Neural progenitor cell (in vitro differentiated cells): ENCODE data around the gene TMEM109. TPM values are rescaled to one million over a fixed set of nuclear protein-coding genes. Genes with fewer than 3 reads are reported as not detected.

Source experiments
- DNase-seq: peaks from one replicate; pipeline ENCODE4 v3.0.0-alpha.2; 2016; ENCODE audit warnings: low spot score
- H2AFZ ChIP-seq: fragments of 200-600 bp; sonication (generic); replicated peaks from 2 replicates; pipeline ENCODE4 v1.6.1; 2016; ENCODE audit warnings: antibody characterized with exemption
- H3F3A ChIP-seq: fragments of 200-600 bp; sonication (generic); 2 replicates; pipeline ENCODE4 v1.6.1; 2016; ENCODE audit warnings: antibody characterized with exemption, low read depth
- H3K27ac ChIP-seq: fragments of 200-600 bp; sonication (generic); 2 replicates; pipeline ENCODE4 v1.5.1; 2016; ENCODE audit warnings: mild to moderate bottlenecking
- H3K27me3 ChIP-seq: fragments of 200-600 bp; sonication (generic); 2 replicates; pipeline ENCODE4 v1.6.1; 2016; ENCODE audit warnings: mild to moderate bottlenecking, moderate library complexity
- H3K36me3 ChIP-seq: fragments of 200-600 bp; sonication (generic); 2 replicates; pipeline ENCODE4 v1.5.1; 2016
- H3K4me1 ChIP-seq: fragments of 200-600 bp; sonication (generic); 2 replicates; pipeline ENCODE4 v1.6.1; 2016; ENCODE audit warnings: mixed run types
- H3K4me2 ChIP-seq: fragments of 200-600 bp; sonication (generic); 2 replicates; pipeline ENCODE4 v1.6.1; 2016
- H3K4me3 ChIP-seq: fragments of 200-600 bp; sonication (generic); 2 replicates; pipeline ENCODE4 v1.5.1; 2016
- H3K79me2 ChIP-seq: fragments of 200-600 bp; sonication (generic); 2 replicates; pipeline ENCODE4 v1.6.1; 2016; ENCODE audit warnings: low read depth
- H3K9ac ChIP-seq: fragments of 200-600 bp; sonication (generic); 2 replicates; pipeline ENCODE4 v1.6.1; 2016
- H3K9me3 ChIP-seq: fragments of 200-600 bp; sonication (generic); 2 replicates; pipeline ENCODE4 v1.5.1; 2016; ENCODE audit warnings: low read depth
- H4K20me1 ChIP-seq: fragments of 200-600 bp; sonication (generic); 2 replicates; pipeline ENCODE4 v1.6.1; 2016; ENCODE audit warnings: low read depth
- H3K27ac Mint-ChIP-seq: 3 replicates; pipeline ENCODE4 v1.8.0; 2021; ENCODE audit warnings: mixed read lengths
- H3K27me3 Mint-ChIP-seq: 2 replicates; pipeline ENCODE4 v1.8.0; 2022; ENCODE audit warnings: low read depth, mild to moderate bottlenecking, inconsistent platforms, moderate library complexity, mixed read lengths; ENCODE audit not compliant: insufficient read depth
- H3K36me3 Mint-ChIP-seq: 3 replicates; pipeline ENCODE4 v1.8.0; 2021; ENCODE audit warnings: mixed read lengths
- H3K4me1 Mint-ChIP-seq: 3 replicates; pipeline ENCODE4 v1.8.0; 2021; ENCODE audit warnings: mixed read lengths
- H3K4me3 Mint-ChIP-seq: 3 replicates; pipeline ENCODE4 v1.8.0; 2021; ENCODE audit warnings: mild to moderate bottlenecking, moderate library complexity, mixed read lengths
- H3K9me3 Mint-ChIP-seq: 3 replicates; pipeline ENCODE4 v1.8.0; 2020; ENCODE audit warnings: mixed read lengths
- CTCF ChIP-seq: fragments of 200-600 bp; sonication (generic); IDR thresholded peaks from 2 replicates; pipeline ENCODE4 v1.5.1; 2017; ENCODE audit warnings: antibody characterized with exemption, mild to moderate bottlenecking
- EZH2 ChIP-seq: fragments of 200-600 bp; sonication (generic); IDR thresholded peaks from 2 replicates; pipeline ENCODE4 v1.6.1; 2017; ENCODE audit warnings: antibody characterized with exemption, mild to moderate bottlenecking, moderate library complexity
- EZH2phosphoT487 ChIP-seq: fragments of 200-600 bp; sonication (generic); IDR thresholded peaks from 2 replicates; pipeline ENCODE4 v1.6.1; 2017; ENCODE audit warnings: antibody characterized with exemption
- total RNA-seq: library from RNA; depleted of rRNA; stranded (reverse); fragments of >200 nt; gene quantifications from 2 replicates; pipeline ENCODE4 v1.2.3, GENCODE V29; 2015; ENCODE audit warnings: low replicate concordance

The TMEM109 gene
- total RNA-seq, 1 donor from 2014 or later, result 22.4 TPM

GRCh38 chr11:60874421-60875365, 39.3 kb upstream of the TMEM109 start:
- Histone ChIP-seq H4K20me1 (no peaks in the 10 kb centered on the region), H3K4me1 (no peaks in the 10 kb centered on the region), H3K79me2 (no peaks in the 10 kb centered on the region), H2AFZ (no peak overlapping the region), H3K27ac (no peak overlapping the region), H3K27me3 (no peaks in the 10 kb centered on the region), H3F3A (no peaks in the 10 kb centered on the region), H3K9me3 (no peaks in the 10 kb centered on the region), H3K36me3 (no peaks in the 10 kb centered on the region), H3K9ac (no peak overlapping the region), H3K4me3 (no peak overlapping the region), H3K4me2 (no peak overlapping the region)
- no peak overlapping the region for H3K4me3 Mint-ChIP-seq
- no peak overlapping the region for H3K27ac Mint-ChIP-seq
- DNase-seq, result no peak
- H3K36me3 Mint-ChIP-seq, result no peaks in the 10 kb centered on the region
- TF ChIP-seq EZH2, result no peak
- no peak for TF ChIP-seq EZH2phosphoT487
- no peak for TF ChIP-seq CTCF
- peaks cover 5% of the 10 kb centered on the region for H3K27me3 Mint-ChIP-seq
- H3K4me1 Mint-ChIP-seq, result peaks cover 12% of the 10 kb centered on the region
- H3K9me3 Mint-ChIP-seq, result no peaks in the 10 kb centered on the region

GRCh38 chr11:60875366-60876167, 38.4 kb upstream of the TMEM109 start:
- Histone ChIP-seq H3K27me3 (no peaks in the 10 kb centered on the region), H3K9me3 (no peaks in the 10 kb centered on the region), H3K9ac (no peak overlapping the region), H3K4me2 (no peak overlapping the region), H3K4me3 (no peak overlapping the region), H4K20me1 (no peaks in the 10 kb centered on the region), H2AFZ (no peak overlapping the region), H3K79me2 (no peaks in the 10 kb centered on the region), H3K27ac (no peak overlapping the region), H3F3A (no peaks in the 10 kb centered on the region), H3K36me3 (no peaks in the 10 kb centered on the region), H3K4me1 (no peaks in the 10 kb centered on the region)
- TF ChIP-seq EZH2 (no peak), CTCF (no peak)
- DNase-seq, result no peak
- Mint-ChIP-seq H3K9me3 (no peaks in the 10 kb centered on the region), H3K36me3 (no peaks in the 10 kb centered on the region), H3K4me3 (no peak overlapping the region), H3K27me3 (peaks cover 5% of the 10 kb centered on the region), H3K27ac (no peak overlapping the region), H3K4me1 (peaks cover 17% of the 10 kb centered on the region)

- Histone ChIP-seq H3K79me2 (no peaks in the 10 kb centered on the region), H3K9me3 (no peaks in the 10 kb centered on the region), H3K4me3 (no peak overlapping the region), H3K4me2 (no peak overlapping the region), H3K4me1 (no peaks in the 10 kb centered on the region), H4K20me1 (no peaks in the 10 kb centered on the region), H3K36me3 (no peaks in the 10 kb centered on the region), H3F3A (no peaks in the 10 kb centered on the region), H3K9ac (no peak overlapping the region), H3K27ac (no peak overlapping the region), H3K27me3 (no peaks in the 10 kb centered on the region), H2AFZ (no peak overlapping the region)
- no peaks in the 10 kb centered on the region for H3K36me3 Mint-ChIP-seq
- H3K4me3 Mint-ChIP-seq, result no peak overlapping the region
- no peak for DNase-seq
- H3K4me1 Mint-ChIP-seq, result peaks cover 23% of the 10 kb centered on the region
- no peaks in the 10 kb centered on the region for H3K9me3 Mint-ChIP-seq
- TF ChIP-seq CTCF, result no peak
- H3K27me3 Mint-ChIP-seq, result peaks cover 5% of the 10 kb centered on the region
- no peak overlapping the region for H3K27ac Mint-ChIP-seq
These were observed 37.8 kb upstream of the TMEM109 start for GRCh38 chr11:60876168-60876485.
